Mesendoderm (in vitro differentiated cells): ENCODE data around the gene BBS1. TPM values are rescaled to one million over a fixed set of nuclear protein-coding genes. Genes with fewer than 3 reads are reported as not detected.
"Not testable (repeated sequence)": the region's sequence is repeated elsewhere in the genome, so short reads cannot be mapped to it uniquely, and the experiment has no call there.

Experiments
- DNase-seq: peaks from one replicate; pipeline ENCODE4 v3.0.0; 2013
- H2AK5ac ChIP-seq: 2 replicates; pipeline ENCODE4 v1.6.1; 2013; ENCODE audit warnings: low read length, inconsistent platforms
- H2BK120ac ChIP-seq: 2 replicates; pipeline ENCODE4 v1.6.1; 2013; ENCODE audit warnings: low read depth, mild to moderate bottlenecking, low read length, moderate library complexity, mixed read lengths
- H2BK15ac ChIP-seq: replicated peaks from 2 replicates; pipeline ENCODE4 v1.6.1; 2013; ENCODE audit warnings: low read depth, mild to moderate bottlenecking, moderate library complexity
- H2BK5ac ChIP-seq: 2 replicates; pipeline ENCODE4 v1.6.1; 2013; ENCODE audit warnings: low read length, inconsistent platforms
- H3K18ac ChIP-seq: 2 replicates; pipeline ENCODE4 v1.6.1; 2013; ENCODE audit warnings: mild to moderate bottlenecking, low read length, mixed read lengths
- H3K23ac ChIP-seq: one replicate; pipeline ENCODE4 v1.6.1; 2013; ENCODE audit warnings: low read length
- H3K27ac ChIP-seq: 2 replicates; pipeline ENCODE4 v1.5.1; 2013; ENCODE audit warnings: low read depth, mild to moderate bottlenecking, inconsistent platforms, low read length, moderate library complexity
- H3K27me3 ChIP-seq: 2 replicates; pipeline ENCODE4 v1.6.1; 2013; ENCODE audit warnings: low read length, control low read depth, mild to moderate bottlenecking, inconsistent platforms; ENCODE audit not compliant: insufficient read depth, poor library complexity
- H3K36me3 ChIP-seq: 2 replicates; pipeline ENCODE4 v1.6.1; 2013; ENCODE audit warnings: low read length, inconsistent platforms; ENCODE audit not compliant: control insufficient read depth, insufficient read depth
- H3K4ac ChIP-seq: one replicate; pipeline ENCODE4 v1.6.1; 2013; ENCODE audit warnings: low read depth, mild to moderate bottlenecking, low read length, moderate library complexity
- H3K4me1 ChIP-seq: 2 replicates; pipeline ENCODE4 v1.6.1; 2013; ENCODE audit warnings: low read depth, low read length, inconsistent platforms; ENCODE audit not compliant: control insufficient read depth
- H3K4me2 ChIP-seq: 2 replicates; pipeline ENCODE4 v1.6.1; 2013; ENCODE audit warnings: low read length
- H3K4me3 ChIP-seq: 2 replicates; pipeline ENCODE4 v1.5.1; 2013; ENCODE audit warnings: mild to moderate bottlenecking, low read length
- H3K56ac ChIP-seq: one replicate; pipeline ENCODE4 v1.6.1; 2013; ENCODE audit warnings: low read length
- H3K79me1 ChIP-seq: 2 replicates; pipeline ENCODE4 v1.6.1; 2013; ENCODE audit warnings: low read length, inconsistent platforms
- H3K79me2 ChIP-seq: 2 replicates; pipeline ENCODE4 v1.6.1; 2013; ENCODE audit warnings: mild to moderate bottlenecking, low read length; ENCODE audit not compliant: control insufficient read depth, insufficient read depth
- H3K9ac ChIP-seq: 2 replicates; pipeline ENCODE4 v1.6.1; 2013; ENCODE audit warnings: low read length, inconsistent platforms
- H4K5ac ChIP-seq: one replicate; pipeline ENCODE4 v1.6.1; 2013; ENCODE audit warnings: low read length
- H4K8ac ChIP-seq: one replicate; pipeline ENCODE4 v1.6.1; 2013; ENCODE audit warnings: low read depth, mild to moderate bottlenecking, control low read depth, low read length, moderate library complexity
- WGBS: extraction: QIAGEN DNeasy Blood & Tissue Kit; methylation state at CpG from one replicate; pipeline ENCODE4 v1.1.7; 2013; ENCODE audit warnings: low lambda C conversion rate, missing lambda C conversion rate; ENCODE audit not compliant: insufficient coverage; ENCODE audit errors: extremely low coverage; 5-methylcytosine and 5-hydroxymethylcytosine counted together
- polyA plus RNA-seq, 2 experiments: library from polyadenylated mRNA; stranded (reverse); fragments of 200-250 nt; gene quantifications; one replicate each; pipeline ENCODE4 v1.2.3, GENCODE V29; 2013

Gene BBS1
- polyA plus RNA-seq (2013, experiment 1 of 2), result 9.1 TPM
- 9.0 TPM for polyA plus RNA-seq (2013, experiment 2 of 2)

- Histone ChIP-seq H3K18ac (no peak within 1 kb of the TSS), H4K5ac (peak within 1 kb of the TSS; percentile 56), H2BK120ac (no peak within 1 kb of the TSS), H3K4me2 (peak within 1 kb of the TSS; percentile 100), H3K4me3 (peak within 1 kb of the TSS; percentile 99), H3K9ac (peak within 1 kb of the TSS; percentile 89), H3K36me3 (peaks cover 3% of the 10 kb centered on the region), H3K4ac (no peak within 1 kb of the TSS), H2AK5ac (peak within 1 kb of the TSS; percentile 24), H3K79me1 (peaks cover 6% of the 10 kb centered on the region), H3K23ac (no peak within 1 kb of the TSS), H3K56ac (peak within 1 kb of the TSS; percentile 92), H3K4me1 (no peaks in the 10 kb centered on the region), H2BK5ac (no peak within 1 kb of the TSS), H2BK15ac (no peak within 1 kb of the TSS), H4K8ac (peak within 1 kb of the TSS; percentile 58), H3K27ac (peak within 1 kb of the TSS; percentile 72), H3K27me3 (no peaks in the 10 kb centered on the region), H3K79me2 (peaks cover 3% of the 10 kb centered on the region)
- DNase-seq, result peak; percentile 96
- WGBS, result no CpG with 5 or more reads among the region's 31 CpGs
Observed at GRCh38 chr11:66510271-66510989, at the start of gene BBS1. TSS of gene BBS1 (plus strand) at chr11:66510635. CDS start at chr11:66510660, 25 bp downstream.

GRCh38 chr11:66462010-66462409, 48.4 kb upstream of the BBS1 start:
- H2BK5ac ChIP-seq, result no peak overlapping the region
- no peak overlapping the region for H3K9ac ChIP-seq
- H3K18ac ChIP-seq, result no peak overlapping the region
- H3K4me3 ChIP-seq, result no peak overlapping the region
- no peak overlapping the region for H3K27ac ChIP-seq
- H2AK5ac ChIP-seq, result no peak overlapping the region
- no peak overlapping the region for H2BK15ac ChIP-seq
- H3K27me3 ChIP-seq, result no peaks in the 10 kb centered on the region
- no peaks in the 10 kb centered on the region for H3K36me3 ChIP-seq
- peaks cover 2% of the 10 kb centered on the region for H3K4me1 ChIP-seq
- no peak for DNase-seq
- H3K4me2 ChIP-seq, result no peak overlapping the region
- no peak overlapping the region for H4K5ac ChIP-seq
- H3K79me1 ChIP-seq, result no peaks in the 10 kb centered on the region
- no peak overlapping the region for H4K8ac ChIP-seq
- no peak overlapping the region for H3K56ac ChIP-seq
- no peaks in the 10 kb centered on the region for H3K79me2 ChIP-seq
- no peak overlapping the region for H2BK120ac ChIP-seq
- no peak overlapping the region for H3K4ac ChIP-seq
- no peak overlapping the region for H3K23ac ChIP-seq

GRCh38 chr11:66462911-66463310, 47.5 kb upstream of the BBS1 start:
- Histone ChIP-seq H3K79me2 (no peaks in the 10 kb centered on the region), H3K56ac (no peak overlapping the region), H3K23ac (no peak overlapping the region), H3K9ac (no peak overlapping the region), H3K36me3 (no peaks in the 10 kb centered on the region), H3K27ac (no peak overlapping the region), H4K8ac (no peak overlapping the region), H2BK15ac (no peak overlapping the region), H3K4me2 (no peak overlapping the region), H4K5ac (no peak overlapping the region), H3K27me3 (no peaks in the 10 kb centered on the region), H2BK120ac (no peak overlapping the region), H3K4ac (no peak overlapping the region), H3K18ac (no peak overlapping the region), H2BK5ac (no peak overlapping the region), H3K4me1 (peaks cover 6% of the 10 kb centered on the region), H3K79me1 (no peaks in the 10 kb centered on the region), H3K4me3 (no peak overlapping the region), H2AK5ac (no peak overlapping the region)
- no peak for DNase-seq
- WGBS, result no CpG with 5 or more reads among the region's 3 CpGs

GRCh38 chr11:66464116-66464515, 46.3 kb upstream of the BBS1 start:
- H3K36me3 ChIP-seq, H3K56ac ChIP-seq, H2AK5ac ChIP-seq, H2BK120ac ChIP-seq, H3K27ac ChIP-seq, DNase-seq, H3K79me2 ChIP-seq, H3K18ac ChIP-seq, H3K27me3 ChIP-seq, H4K8ac ChIP-seq, H3K4me2 ChIP-seq, H3K9ac ChIP-seq, H3K23ac ChIP-seq, H2BK15ac ChIP-seq, H3K4me1 ChIP-seq, H3K79me1 ChIP-seq, H3K4ac ChIP-seq, H4K5ac ChIP-seq, H3K4me3 ChIP-seq, H2BK5ac ChIP-seq: not testable (repeated sequence)
- no CpG with 5 or more reads among the region's 5 CpGs for WGBS

GRCh38 chr11:66464916-66465315, 45.5 kb upstream of the BBS1 start:
- Histone ChIP-seq H3K18ac (no peak overlapping the region), H2BK120ac (no peak overlapping the region), H2BK5ac (no peak overlapping the region), H4K5ac (no peak overlapping the region), H2BK15ac (no peak overlapping the region), H3K56ac (no peak overlapping the region), H3K4me2 (no peak overlapping the region), H2AK5ac (no peak overlapping the region), H3K4me1 (peaks cover 8% of the 10 kb centered on the region), H3K36me3 (no peaks in the 10 kb centered on the region), H3K23ac (no peak overlapping the region), H3K27ac (no peak overlapping the region), H3K4me3 (no peak overlapping the region), H3K27me3 (no peaks in the 10 kb centered on the region), H3K4ac (no peak overlapping the region), H3K79me1 (no peaks in the 10 kb centered on the region), H3K79me2 (no peaks in the 10 kb centered on the region), H4K8ac (no peak overlapping the region), H3K9ac (no peak overlapping the region)
- WGBS, result no CpG with 5 or more reads among the region's 1 CpG
- DNase-seq, result no peak
